ENCODE results near the gene GPX4.

GPX4 gene

DNA sequence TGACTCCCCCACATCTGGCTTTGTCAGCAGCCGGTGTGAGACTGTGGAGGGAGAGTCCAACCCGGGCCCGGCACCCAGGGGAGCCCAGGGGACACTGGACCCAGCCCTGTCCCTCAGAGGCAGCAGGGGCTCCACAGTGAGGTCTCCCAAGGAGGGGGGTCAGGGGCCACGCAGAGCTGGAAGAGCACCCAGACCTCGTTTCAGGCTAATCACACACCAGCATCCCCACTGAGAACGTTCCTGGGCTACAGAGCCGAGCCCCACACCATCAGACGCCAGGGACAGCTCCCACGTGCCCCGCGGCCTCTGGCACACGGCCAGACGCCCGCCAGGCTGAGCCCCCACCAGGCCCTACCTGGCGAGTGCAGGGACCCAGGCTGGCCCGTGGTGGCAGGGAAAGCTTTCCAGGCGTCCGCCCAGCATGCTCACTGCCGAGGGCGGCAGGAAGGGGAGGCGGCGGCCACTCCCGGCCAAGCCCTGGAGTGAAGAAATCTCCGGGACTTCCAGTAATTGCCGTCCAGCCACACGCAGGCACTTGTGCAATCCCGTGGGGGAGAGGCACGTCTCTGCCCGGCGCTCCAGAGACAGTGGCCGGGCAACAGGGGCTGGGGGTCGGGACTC, 51.0 kb downstream of the GPX4 start:
- TF ChIP-seq, protein P1, sequence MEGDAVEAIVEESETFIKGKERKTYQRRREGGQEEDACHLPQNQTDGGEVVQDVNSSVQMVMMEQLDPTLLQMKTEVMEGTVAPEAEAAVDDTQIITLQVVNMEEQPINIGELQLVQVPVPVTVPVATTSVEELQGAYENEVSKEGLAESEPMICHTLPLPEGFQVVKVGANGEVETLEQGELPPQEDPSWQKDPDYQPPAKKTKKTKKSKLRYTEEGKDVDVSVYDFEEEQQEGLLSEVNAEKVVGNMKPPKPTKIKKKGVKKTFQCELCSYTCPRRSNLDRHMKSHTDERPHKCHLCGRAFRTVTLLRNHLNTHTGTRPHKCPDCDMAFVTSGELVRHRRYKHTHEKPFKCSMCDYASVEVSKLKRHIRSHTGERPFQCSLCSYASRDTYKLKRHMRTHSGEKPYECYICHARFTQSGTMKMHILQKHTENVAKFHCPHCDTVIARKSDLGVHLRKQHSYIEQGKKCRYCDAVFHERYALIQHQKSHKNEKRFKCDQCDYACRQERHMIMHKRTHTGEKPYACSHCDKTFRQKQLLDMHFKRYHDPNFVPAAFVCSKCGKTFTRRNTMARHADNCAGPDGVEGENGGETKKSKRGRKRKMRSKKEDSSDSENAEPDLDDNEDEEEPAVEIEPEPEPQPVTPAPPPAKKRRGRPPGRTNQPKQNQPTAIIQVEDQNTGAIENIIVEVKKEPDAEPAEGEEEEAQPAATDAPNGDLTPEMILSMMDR (IDR thresholded peaks at IDR 0.05; ENCODE audit: borderline replicate concordance, insufficient read depth, low read depth, low read length), result no peak
- no peak overlapping the region for H3K4me3 ChIP-seq (ENCODE audit: low read depth, low read length)

DNA sequence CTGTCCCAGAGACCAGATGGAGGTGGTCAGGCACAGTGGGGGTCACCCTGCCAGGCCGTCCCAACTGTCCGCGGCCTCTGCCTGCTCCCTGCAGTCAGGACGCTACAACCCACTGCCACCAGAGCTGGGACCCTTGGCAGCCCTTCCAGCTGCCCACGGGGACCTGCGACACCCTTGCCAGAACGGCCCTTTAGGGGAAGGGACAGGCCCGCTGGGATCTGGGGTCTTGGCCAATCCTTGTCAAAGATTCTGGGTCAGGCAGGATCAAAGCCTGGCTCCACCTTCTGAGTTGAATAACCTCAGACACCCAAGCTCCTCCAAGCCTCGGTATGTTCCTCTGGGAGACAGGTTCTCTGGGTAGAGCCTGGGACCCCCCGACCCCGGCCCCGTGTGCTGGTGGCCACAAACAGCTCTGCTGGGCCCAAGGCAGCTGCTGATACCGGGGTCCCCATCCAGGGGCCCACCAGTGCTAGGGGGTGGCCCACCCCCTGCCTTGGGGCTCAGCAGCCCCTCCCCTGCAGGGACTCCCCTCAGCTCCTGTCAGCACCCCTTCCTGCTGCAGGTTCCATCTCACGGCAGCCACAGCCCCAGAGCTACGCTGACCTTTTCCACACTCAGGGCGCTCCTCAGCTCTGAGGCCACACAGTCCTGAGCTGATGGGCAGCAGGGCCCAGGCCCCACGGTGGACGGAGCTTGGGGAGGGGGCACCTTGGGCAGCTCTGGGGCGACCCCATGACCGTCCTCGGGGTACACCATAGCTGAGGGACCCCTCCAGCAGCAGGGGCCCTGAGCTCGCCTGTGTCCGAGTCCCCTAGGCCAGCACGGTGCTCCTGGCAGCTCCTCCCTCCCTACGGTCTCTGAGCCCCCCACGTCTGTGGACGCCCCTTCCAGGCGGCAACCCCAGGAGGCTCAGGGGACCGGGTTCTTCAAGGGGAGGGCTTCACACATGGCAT, 51.8 kb downstream of the GPX4 start:
- no peak overlapping the region for H3K4me3 ChIP-seq (ENCODE audit: low read depth, low read length)

More for the DNA sequence above, 51.8 kb downstream of the GPX4 start:
- TF ChIP-seq, protein P1 (IDR thresholded peaks at IDR 0.05; ENCODE audit: borderline replicate concordance, insufficient read depth, low read depth, low read length), result no peak

Measured in GM12875 (cell line).